Measurements from ENCODE around the gene SLC15A3.

GRCh38 chr11:60924906-60925853, 26.8 kb downstream of the SLC15A3 start:
- no peak for TF ChIP-seq CTCF (IDR thresholded peaks at IDR 0.05 in 8 of 11, conservative IDR thresholded peaks at IDR 0.05 in 3 of 11)
- no peak for TF ChIP-seq POLR2A (IDR thresholded peaks at IDR 0.05)
- TF ChIP-seq POLR2AphosphoS5 (IDR thresholded peaks at IDR 0.05), result no peak
